OCI-M1 (cell line): ENCODE measurements around the gene CIDEB.

Source experiments
- DNase-seq: peaks from one replicate; lab custom pipeline; 2025; lab: John Stamatoyannopoulos, UW

Gene CIDEB

DNA sequence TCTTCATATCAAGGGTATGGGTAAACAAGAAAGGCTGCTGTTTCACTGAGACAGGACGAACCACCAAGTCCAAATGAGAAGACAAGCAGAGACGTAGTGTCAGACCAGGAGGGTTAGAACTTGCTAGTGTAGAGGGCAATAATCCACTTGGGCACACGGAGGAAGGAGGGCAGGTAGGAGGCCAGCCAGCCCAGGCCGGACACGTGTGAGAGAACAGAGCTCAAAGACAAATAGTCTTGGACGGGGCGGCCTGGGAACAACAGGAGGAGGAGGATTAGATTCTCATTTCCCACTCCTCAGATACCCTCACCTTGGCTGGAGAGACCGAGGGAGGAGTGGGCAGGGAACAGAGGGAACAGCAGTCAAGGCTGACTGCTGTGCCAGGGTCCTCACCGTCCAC lies 17.0 kb downstream of the CIDEB start:
- DNase-seq = no peak

GRCh38 chr14:24289649-24290280 lies 18.0 kb downstream of the CIDEB start:
- DNase-seq = no peak

GRCh38 chr14:24286996-24287395 lies 20.8 kb downstream of the CIDEB start:
- DNase-seq = no peak

GRCh38 chr14:24285351-24285750 lies 22.4 kb downstream of the CIDEB start:
- no peak for DNase-seq

DNA sequence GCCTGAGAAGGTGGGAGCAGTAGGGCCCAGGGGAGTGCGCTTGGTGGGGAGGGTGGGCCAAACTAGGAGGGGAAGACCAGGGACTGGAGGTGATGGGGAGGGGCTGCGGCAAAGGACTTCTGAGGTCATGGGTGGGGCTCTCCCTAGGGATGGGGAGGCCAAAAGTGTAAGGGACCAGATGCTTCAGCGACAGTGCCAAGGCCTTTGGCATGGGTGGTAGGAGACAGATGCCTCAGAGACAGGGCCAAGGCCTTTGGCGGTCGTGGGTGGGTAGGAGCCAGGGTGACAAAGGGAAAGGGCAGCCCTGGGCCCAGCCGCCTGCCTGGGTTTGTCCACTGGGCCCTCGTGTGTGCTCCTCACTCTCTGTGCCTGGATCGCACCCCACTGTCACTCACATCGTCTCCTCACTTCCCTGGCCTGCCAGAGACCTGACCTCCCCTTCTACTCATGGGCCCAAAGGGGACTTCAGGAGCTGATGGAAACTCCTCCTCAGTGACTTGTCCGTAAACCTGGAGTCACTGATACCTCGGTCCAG lies 23.2 kb downstream of the CIDEB start:
- no peak for DNase-seq

- no peak for DNase-seq
Observed at GRCh38 chr14:24283796-24284460, 23.8 kb downstream of the CIDEB start.

GRCh38 chr14:24282736-24283135 lies 25.0 kb downstream of the CIDEB start:
- DNase-seq = no peak

DNA sequence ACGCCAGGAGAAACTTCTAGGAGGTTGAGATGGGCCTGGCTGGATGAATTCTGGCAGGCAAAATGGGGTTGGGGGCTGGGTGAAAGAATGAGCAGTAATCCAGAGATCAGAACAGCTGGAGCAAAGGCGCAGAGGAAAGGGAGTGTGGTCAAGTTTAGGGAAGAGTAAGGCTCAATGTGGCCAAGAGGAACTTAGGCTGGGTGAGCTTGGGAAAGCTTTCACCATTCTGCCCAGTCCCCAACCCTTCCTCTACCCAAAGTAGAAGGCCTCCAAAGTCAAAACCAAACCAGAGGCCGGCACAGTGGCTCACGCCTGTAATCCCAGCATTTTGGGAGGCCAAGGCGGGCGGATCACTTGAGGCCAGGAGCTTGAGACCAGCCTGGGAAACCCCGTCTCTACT lies 26.1 kb downstream of the CIDEB start:
- no peak for DNase-seq

GRCh38 chr14:24280797-24281460 lies 26.8 kb downstream of the CIDEB start:
- no peak for DNase-seq

GRCh38 chr14:24279301-24280186 lies 28.2 kb downstream of the CIDEB start:
- DNase-seq = no peak

GRCh38 chr14:24278424-24278823 lies 29.4 kb downstream of the CIDEB start:
- peak; percentile 30 for DNase-seq

DNA sequence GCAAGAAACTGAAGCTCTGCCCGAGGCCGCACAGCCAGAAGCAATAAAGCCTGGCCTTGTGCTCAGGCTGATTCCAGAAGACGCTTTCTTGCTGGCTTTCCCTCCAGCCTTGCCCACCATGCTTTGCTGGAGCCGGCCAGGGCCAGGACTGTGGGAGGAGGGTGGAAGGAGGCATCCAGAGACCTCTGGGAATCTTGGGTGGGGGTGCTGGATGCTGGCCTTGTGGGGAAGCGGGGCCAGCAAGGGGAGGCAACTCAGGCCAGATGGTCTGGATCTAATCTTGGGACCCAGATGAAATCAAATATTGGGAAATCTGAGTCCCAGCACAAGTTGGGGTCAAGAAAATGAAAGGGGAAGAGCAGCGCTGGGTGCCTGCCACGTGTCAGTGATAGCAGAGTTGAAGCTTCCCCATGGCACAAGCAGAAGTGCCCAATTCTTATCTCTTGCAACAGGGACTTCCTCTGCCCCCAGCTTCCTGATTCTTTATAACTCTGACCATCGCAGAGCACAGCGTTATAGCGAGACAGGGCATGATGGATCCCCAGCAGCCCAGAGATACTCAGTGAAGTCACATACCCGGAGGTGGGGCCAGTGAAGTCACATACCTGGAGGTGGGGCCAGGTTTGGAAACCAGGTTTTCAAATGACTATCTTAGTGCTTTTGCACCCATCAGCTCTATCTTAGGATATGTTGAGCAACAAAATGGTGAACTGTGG lies 30.0 kb downstream of the CIDEB start:
- DNase-seq = peak; percentile 85

GRCh38 chr14:24277071-24277470 lies 30.7 kb downstream of the CIDEB start:
- no peak for DNase-seq

GRCh38 chr14:24274101-24274543 lies 33.7 kb downstream of the CIDEB start:
- DNase-seq = peak; percentile 31

DNA sequence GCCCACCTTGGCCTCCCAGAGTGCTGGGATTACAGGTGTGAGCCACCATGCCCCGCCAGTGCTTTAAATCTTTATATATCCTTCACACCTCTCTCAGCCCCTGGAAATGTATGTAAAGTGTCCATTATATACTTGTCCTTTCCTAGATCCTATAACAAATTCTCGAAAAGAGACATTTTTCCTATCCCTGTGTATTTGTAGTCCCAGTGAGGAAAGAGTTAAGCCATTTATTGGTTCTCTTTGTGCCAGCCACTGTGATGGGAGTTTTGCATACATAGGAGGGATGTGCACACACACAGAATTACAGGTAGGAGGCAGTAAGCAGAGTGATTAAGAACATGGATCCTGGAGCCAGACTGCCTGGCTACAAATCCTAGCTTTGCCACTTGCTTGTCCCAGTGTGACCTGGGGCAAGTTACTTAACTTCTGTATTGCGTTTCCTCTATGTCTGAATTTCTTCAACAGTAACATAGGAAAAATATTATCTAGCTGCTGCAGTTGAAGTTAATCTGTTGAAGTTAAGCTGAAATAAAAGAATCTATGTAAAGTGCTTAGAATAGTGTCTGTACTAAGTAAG lies 34.3 kb downstream of the CIDEB start:
- DNase-seq = peak; percentile 36

DNA sequence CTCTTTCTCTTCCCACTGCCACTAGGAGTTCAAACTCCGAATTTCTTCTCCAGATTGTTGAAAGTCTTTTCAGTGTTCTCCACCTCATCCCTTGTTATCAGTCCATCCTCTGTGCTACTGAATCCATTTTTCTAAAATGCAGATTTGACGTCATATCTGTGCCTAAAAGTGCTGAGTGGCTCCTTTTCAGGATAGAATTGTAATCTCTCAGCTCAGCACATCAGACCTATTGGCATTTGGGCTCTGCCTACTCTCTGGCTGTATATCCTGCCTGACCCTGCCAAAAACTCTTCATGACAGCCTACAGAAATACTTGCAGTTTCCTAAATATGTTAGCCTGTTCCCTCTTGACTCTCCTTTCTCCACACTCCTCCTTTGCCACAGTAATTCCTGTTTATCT lies 35.3 kb downstream of the CIDEB start:
- no peak for DNase-seq

DNA sequence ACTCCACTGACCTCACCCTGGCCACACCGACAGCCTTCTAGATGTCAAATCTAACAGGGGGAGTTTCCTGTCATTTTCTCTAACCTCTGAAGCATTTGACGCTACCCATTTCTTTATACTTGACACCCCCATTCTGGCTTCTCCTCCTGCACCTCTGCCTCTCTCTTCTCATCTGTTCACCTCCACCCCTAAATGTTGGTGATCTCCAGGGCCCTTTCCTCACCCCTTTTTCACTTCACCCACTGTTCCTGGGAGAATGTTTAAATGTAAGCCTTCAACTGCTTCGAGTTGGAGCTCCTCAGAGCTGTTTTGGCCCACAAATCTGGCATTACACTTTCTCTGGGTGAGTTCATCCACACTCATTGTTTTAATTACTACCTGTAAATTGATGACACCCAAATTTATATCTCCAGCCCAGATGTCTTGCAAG lies 35.9 kb downstream of the CIDEB start:
- no peak for DNase-seq

GRCh38 chr14:24271134-24271833 lies 36.5 kb downstream of the CIDEB start, which contains the start of gene RABGGTA:
Gene RABGGTA (minus strand): TSS chr14:24271597. CDS start chr14:24271115, 482 bp downstream.
- peak; percentile 91 for DNase-seq

GRCh38 chr14:24270537-24271133 lies 37.1 kb downstream of the CIDEB start:
- peak; percentile 40 for DNase-seq
